ENCODE results near the gene SHFL. TPM values are rescaled to one million over a fixed set of nuclear protein-coding genes. Genes with fewer than 3 reads are reported as not detected.

The SHFL gene
- total RNA-seq, 6 experiments from 2014 or later: 68.5 to 119 (median 88.9) TPM

GRCh38 chr19:10043286-10043927 is 42.7 kb upstream of the SHFL start:
- no peak overlapping the region for H3K4me3 ChIP-seq
- no peaks in the 10 kb centered on the region for H3K27me3 ChIP-seq
- H3K9me3 ChIP-seq: peaks cover 0 to 15% (median 0%) of the 10 kb centered on the region in 4 donors
- intact Hi-C loops (cut with DNase I): no loop called here
- no peak for TF ChIP-seq CTCF (IDR thresholded peaks at IDR 0.05)
- TF ChIP-seq POLR2A (IDR thresholded peaks at IDR 0.05): no peak
- 71% methylated on average over 3 of the region's 4 CpGs for WGBS (ENCODE audit: insufficient coverage, low coverage, low lambda C conversion rate, missing lambda C conversion rate)
- DNase-seq: no peak
- no peak for ATAC-seq
- no peak overlapping the region for H3K27ac ChIP-seq
- H3K36me3 ChIP-seq: peaks cover 0 to 6% (median 0%) of the 10 kb centered on the region in 4 donors
- peaks cover 0 to 3% (median 0%) of the 10 kb centered on the region in 4 donors for H3K4me1 ChIP-seq

GRCh38 chr19:10044390-10044789 is 41.7 kb upstream of the SHFL start:
- Histone ChIP-seq H3K4me3 (no peak overlapping the region), H3K4me1 (no peaks in the 10 kb centered on the region), H3K9me3 (peaks cover 0 to 15% (median 0%) of the 10 kb centered on the region in 4 donors), H3K36me3 (peaks cover 0 to 6% (median 0%) of the 10 kb centered on the region in 4 donors), H3K27me3 (no peaks in the 10 kb centered on the region), H3K27ac (no peak overlapping the region)
- intact Hi-C loops (cut with DNase I): no loop called here
- DNase-seq (no peak), ATAC-seq (no peak)
- TF ChIP-seq POLR2A (IDR thresholded peaks at IDR 0.05): no peak
- no peak for TF ChIP-seq CTCF (IDR thresholded peaks at IDR 0.05)
- 100% methylated on average over 1 of the region's 1 CpG for WGBS (ENCODE audit: insufficient coverage, low coverage, low lambda C conversion rate, missing lambda C conversion rate)

- no peak for TF ChIP-seq CTCF (IDR thresholded peaks at IDR 0.05)
- no peak for TF ChIP-seq POLR2A (IDR thresholded peaks at IDR 0.05)
- peaks cover 0 to 6% (median 0%) of the 10 kb centered on the region in 4 donors for H3K36me3 ChIP-seq
- no peak overlapping the region for H3K27ac ChIP-seq
- WGBS (ENCODE audit: insufficient coverage, low coverage, low lambda C conversion rate, missing lambda C conversion rate): no CpG with 5 or more reads among the region's 1 CpG
- DNase-seq (no peak), ATAC-seq (no peak)
- peaks cover 0 to 15% (median 0%) of the 10 kb centered on the region in 4 donors for H3K9me3 ChIP-seq
- no peaks in the 10 kb centered on the region for H3K27me3 ChIP-seq
- no peaks in the 10 kb centered on the region for H3K4me1 ChIP-seq
- no peak overlapping the region for H3K4me3 ChIP-seq
- intact Hi-C loops (cut with DNase I): no loop called here
Measured at GRCh38 chr19:10045371-10045770, 40.7 kb upstream of the SHFL start.

- no peaks in the 10 kb centered on the region for H3K9me3 ChIP-seq
- intact Hi-C loops (cut with DNase I): no loop called here
- no peak overlapping the region for H3K4me3 ChIP-seq
- H3K4me1 ChIP-seq: no peaks in the 10 kb centered on the region
- H3K27me3 ChIP-seq: no peaks in the 10 kb centered on the region
- no peak for TF ChIP-seq POLR2A (IDR thresholded peaks at IDR 0.05)
- peaks cover 0 to 6% (median 0%) of the 10 kb centered on the region in 4 donors for H3K36me3 ChIP-seq
- ATAC-seq (peak in 1 of 4 donors; percentile 3), DNase-seq (no peak)
- H3K27ac ChIP-seq: no peak overlapping the region
- no CpG with 5 or more reads among the region's 2 CpGs for WGBS (ENCODE audit: insufficient coverage, low coverage, low lambda C conversion rate, missing lambda C conversion rate)
Measured at GRCh38 chr19:10049626-10050025, 36.5 kb upstream of the SHFL start.

GRCh38 chr19:10052602-10053360 is 33.3 kb upstream of the SHFL start:
- no peaks in the 10 kb centered on the region for H3K36me3 ChIP-seq
- no peak overlapping the region for H3K27ac ChIP-seq
- H3K9me3 ChIP-seq: no peaks in the 10 kb centered on the region
- no peaks in the 10 kb centered on the region for H3K4me1 ChIP-seq
- no peaks in the 10 kb centered on the region for H3K27me3 ChIP-seq
- TF ChIP-seq POLR2A (IDR thresholded peaks at IDR 0.05) (no peak), CTCF (IDR thresholded peaks at IDR 0.05) (no peak)
- H3K4me3 ChIP-seq: no peak overlapping the region
- WGBS (ENCODE audit: insufficient coverage, low coverage, low lambda C conversion rate, missing lambda C conversion rate): 80% methylated on average over 9 of the region's 21 CpGs
- intact Hi-C loops (cut with DNase I): no loop called here
- DNase-seq (no peak), ATAC-seq (peak in 2 of 4 donors; percentile 32 to 35)

All from right lobe of liver (tissue), 6 donors.